AG09309 (cell line): ENCODE data around the gene LRP6.

Source experiments
- DNase-seq: peaks from one replicate; pipeline ENCODE4 v3.0.0-alpha.2; 2010; ENCODE audit warnings: low read depth
- H3K4me3 ChIP-seq: 2 replicates; pipeline ENCODE4 v1.5.1; 2011; ENCODE audit warnings: mild to moderate bottlenecking, low read depth, low read length, moderate library complexity; ENCODE audit not compliant: control insufficient read depth
- CTCF ChIP-seq: IDR thresholded peaks from 2 replicates; pipeline ENCODE4 v1.5.1; 2011; ENCODE audit warnings: mild to moderate bottlenecking, low read depth, low read length, inconsistent platforms; ENCODE audit not compliant: insufficient read depth, control insufficient read depth; ENCODE audit errors: missing control alignments

Gene LRP6

GRCh38 chr12:12219664-12220063 is 47.2 kb downstream of the LRP6 start:
- no peak for DNase-seq
- no peak for TF ChIP-seq CTCF
- no peak overlapping the region for H3K4me3 ChIP-seq

GRCh38 chr12:12217018-12217359 is 49.9 kb downstream of the LRP6 start:
- no peak for TF ChIP-seq CTCF
- no peak for DNase-seq
- H3K4me3 ChIP-seq, result no peak overlapping the region

- no peak for DNase-seq
- no peak for TF ChIP-seq CTCF
- H3K4me3 ChIP-seq, result no peak overlapping the region
Observed at GRCh38 chr12:12216349-12217017, 50.4 kb downstream of the LRP6 start.

GRCh38 chr12:12214635-12215131 is 52.2 kb downstream of the LRP6 start:
- H3K4me3 ChIP-seq, result no peak overlapping the region
- no peak for TF ChIP-seq CTCF
- DNase-seq, result no peak

GRCh38 chr12:12214201-12214600 is 52.6 kb downstream of the LRP6 start:
- TF ChIP-seq CTCF, result no peak

GRCh38 chr12:12212769-12213168 is 54.1 kb downstream of the LRP6 start:
- no peak overlapping the region for H3K4me3 ChIP-seq
- no peak for DNase-seq
- TF ChIP-seq CTCF, result no peak

More at GRCh38 chr12:12214201-12214600, 52.6 kb downstream of the LRP6 start:
- no peak overlapping the region for H3K4me3 ChIP-seq
- DNase-seq, result no peak
